GM18858 (cell line): ENCODE results near the gene MYBBP1A.
"Not testable (repeated sequence)": the region's sequence is repeated elsewhere in the genome, so short reads cannot be mapped to it uniquely, and the experiment has no call there.

ENCODE experiments used
- ATAC-seq: cut with Tn5 transposase; IDR thresholded peaks from one replicate; pipeline ENCODE4 v1.9.1; 2021; ENCODE audit not compliant: unreplicated experiment

Gene MYBBP1A

GRCh38 chr17:4590981-4591453 lies 35.8 kb upstream of the MYBBP1A start:
- ATAC-seq: no peak

GRCh38 chr17:4590042-4590441 lies 34.9 kb upstream of the MYBBP1A start:
- ATAC-seq: not testable (repeated sequence)

- no peak for ATAC-seq
Measured at GRCh38 chr17:4588898-4589625, 33.9 kb upstream of the MYBBP1A start.

- ATAC-seq: no peak
Measured at GRCh38 chr17:4588391-4588790, 33.2 kb upstream of the MYBBP1A start.

- no peak for ATAC-seq
Measured at GRCh38 chr17:4587803-4588202, 32.6 kb upstream of the MYBBP1A start.

GRCh38 chr17:4587195-4587594 lies 32.0 kb upstream of the MYBBP1A start:
- no peak for ATAC-seq

- no peak for ATAC-seq
Measured at GRCh38 chr17:4586043-4586442, 30.9 kb upstream of the MYBBP1A start.

- no peak for ATAC-seq
Measured at GRCh38 chr17:4585638-4585994, 30.4 kb upstream of the MYBBP1A start.

GRCh38 chr17:4584917-4585637 lies 29.9 kb upstream of the MYBBP1A start:
- no peak for ATAC-seq

GRCh38 chr17:4584101-4584916 lies 29.1 kb upstream of the MYBBP1A start, which contains the start of gene SMTNL2:
SMTNL2 (plus strand) TSS chr17:4584529; CDS start chr17:4584606, 77 bp downstream.
- ATAC-seq: no peak

- no peak for ATAC-seq
Measured at GRCh38 chr17:4583782-4584100, 28.6 kb upstream of the MYBBP1A start.

GRCh38 chr17:4583206-4583605 lies 28.0 kb upstream of the MYBBP1A start:
- no peak for ATAC-seq

GRCh38 chr17:4582691-4583090 lies 27.5 kb upstream of the MYBBP1A start:
- no peak for ATAC-seq

GRCh38 chr17:4582101-4582501 lies 26.9 kb upstream of the MYBBP1A start:
- ATAC-seq: no peak

GRCh38 chr17:4580291-4580690 lies 25.1 kb upstream of the MYBBP1A start:
- no peak for ATAC-seq

GRCh38 chr17:4579678-4580077 lies 24.5 kb upstream of the MYBBP1A start:
- ATAC-seq: no peak

- ATAC-seq: not testable (repeated sequence)
Measured at GRCh38 chr17:4578349-4578748, 23.2 kb upstream of the MYBBP1A start.

- no peak for ATAC-seq
Measured at GRCh38 chr17:4577386-4577993, 22.3 kb upstream of the MYBBP1A start.

GRCh38 chr17:4576729-4577322 lies 21.6 kb upstream of the MYBBP1A start:
- ATAC-seq: no peak

- no peak for ATAC-seq
Measured at GRCh38 chr17:4576161-4576558, 21.0 kb upstream of the MYBBP1A start.
